IPS DF 19.7 (cell line): ENCODE measurements around the gene MAN1C1.

Experiments used
- DNase-seq: peaks from one replicate; pipeline ENCODE4 v3.0.0-alpha.2; 2013; ENCODE audit warnings: low read depth, low spot score

The MAN1C1 gene

DNA sequence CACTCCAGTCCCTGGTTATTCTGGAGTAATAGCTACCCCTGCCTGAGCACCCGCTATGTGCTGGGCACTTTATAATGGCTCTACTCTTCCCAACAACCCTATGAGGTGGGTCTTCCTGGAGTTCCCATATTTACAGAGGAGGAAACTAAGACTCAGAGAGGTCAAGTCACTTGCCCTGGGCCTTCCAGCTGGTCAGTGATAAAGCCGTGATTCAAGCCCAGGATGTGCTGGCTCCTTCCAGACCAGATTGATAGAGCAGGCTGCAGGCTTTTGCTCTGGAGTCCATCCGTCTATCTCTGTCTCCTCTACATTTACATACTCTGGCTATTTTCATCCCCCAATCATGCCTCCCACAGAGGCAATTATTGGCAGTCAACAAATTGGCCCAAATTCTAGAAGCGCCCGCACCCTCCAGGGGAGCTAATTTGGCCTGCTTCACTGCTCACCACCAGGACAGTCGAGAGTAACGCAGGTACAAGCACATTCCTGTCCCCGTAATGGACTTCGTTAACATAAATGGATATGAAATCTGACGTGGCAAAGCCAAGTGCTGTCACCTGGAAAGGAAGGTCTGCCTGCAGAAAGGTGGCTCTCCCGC lies 143.6 kb downstream of the MAN1C1 start:
- DNase-seq = no peak

- DNase-seq = no peak
Measured at GRCh38 chr1:25760871-25761270, 144.3 kb downstream of the MAN1C1 start.

DNA sequence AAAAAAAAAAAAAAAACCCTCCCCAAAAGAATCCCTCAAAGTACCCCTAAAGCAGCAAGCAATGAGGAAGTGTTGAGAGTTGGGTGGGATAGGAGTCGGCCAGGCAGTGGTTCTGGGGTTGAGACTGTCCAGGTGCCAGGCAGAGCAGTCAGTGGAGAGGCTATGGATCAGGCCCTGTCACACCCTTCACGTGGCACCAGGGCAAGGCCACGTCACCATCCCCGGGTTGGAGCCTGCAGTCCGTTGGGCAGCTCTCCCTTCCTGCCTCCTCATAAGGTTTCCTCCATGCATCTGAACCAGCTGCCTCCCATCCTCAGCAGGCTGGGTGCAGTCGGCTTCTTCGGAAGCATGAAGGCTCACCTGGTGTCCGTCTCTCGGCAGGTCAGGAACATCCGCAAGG lies 146.9 kb downstream of the MAN1C1 start:
- DNase-seq = no peak

DNA sequence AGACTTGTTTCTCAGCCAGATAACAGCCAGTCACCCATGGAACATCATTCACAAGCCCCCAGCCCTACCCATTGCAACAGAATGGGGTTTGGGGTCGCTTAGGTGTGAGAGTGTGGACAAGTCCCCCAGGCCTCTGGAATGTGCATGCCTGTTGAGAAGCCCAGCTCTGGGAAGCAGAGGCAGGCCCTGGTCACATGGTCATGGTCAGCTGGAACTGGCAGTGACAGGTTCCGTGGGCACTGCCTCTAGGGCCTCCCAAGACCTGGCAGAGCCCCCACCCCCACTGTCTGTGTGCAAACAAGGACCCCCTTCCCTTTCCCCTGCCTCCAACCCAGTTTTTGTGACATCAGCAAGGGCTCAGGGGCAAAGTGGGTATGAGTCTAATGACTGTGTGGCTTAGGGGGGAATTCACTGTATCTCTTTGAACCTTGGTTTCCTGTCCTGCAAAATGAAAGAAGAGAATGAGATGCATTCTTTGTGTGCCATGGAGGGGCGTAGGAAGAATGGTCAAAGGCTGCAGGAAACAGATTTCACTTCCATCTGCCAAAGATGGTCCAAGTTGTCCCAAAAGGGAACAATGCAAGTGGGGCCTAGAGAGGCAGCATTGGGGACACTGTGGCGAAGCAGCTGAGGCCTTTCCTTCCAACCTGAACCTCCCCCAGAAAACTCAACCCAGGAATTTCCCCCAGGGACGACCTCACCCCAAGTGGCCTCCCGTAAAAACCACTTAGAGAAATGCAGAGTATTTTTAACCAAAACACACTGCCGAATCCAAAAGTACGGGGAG lies 148.7 kb downstream of the MAN1C1 start:
- no peak for DNase-seq

DNA sequence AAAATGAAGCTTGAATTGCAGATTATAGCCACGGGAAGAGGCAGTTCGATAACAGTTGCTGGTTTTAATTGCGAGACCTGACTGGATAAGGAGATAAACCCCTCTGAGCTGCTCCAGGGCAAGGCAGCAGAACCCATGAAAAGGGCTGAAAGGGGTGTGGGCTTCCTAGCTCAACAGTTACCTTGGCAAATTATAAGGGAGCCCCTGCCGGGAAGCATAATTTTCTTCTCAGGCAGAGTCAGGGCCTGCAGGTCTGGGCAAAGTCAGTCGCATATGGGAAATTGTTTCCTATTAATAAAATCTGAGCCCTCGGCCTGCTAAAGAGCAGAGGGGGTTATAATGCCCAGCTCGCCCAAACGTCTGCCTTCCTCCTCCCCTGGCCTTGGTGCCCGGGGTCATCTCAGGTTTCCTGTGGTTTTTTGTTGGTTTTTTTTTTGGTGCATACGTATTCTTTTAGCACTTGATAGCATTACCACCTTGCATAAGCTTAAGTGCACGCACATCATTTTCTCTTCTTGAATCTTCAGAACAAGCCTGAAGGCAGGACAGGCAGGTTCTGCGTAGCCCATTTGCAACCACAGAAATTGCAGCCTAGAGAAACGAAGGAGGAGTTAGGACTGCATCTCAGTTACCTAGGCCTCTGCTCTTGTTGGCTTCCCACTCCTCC lies 149.5 kb downstream of the MAN1C1 start:
- no peak for DNase-seq

DNA sequence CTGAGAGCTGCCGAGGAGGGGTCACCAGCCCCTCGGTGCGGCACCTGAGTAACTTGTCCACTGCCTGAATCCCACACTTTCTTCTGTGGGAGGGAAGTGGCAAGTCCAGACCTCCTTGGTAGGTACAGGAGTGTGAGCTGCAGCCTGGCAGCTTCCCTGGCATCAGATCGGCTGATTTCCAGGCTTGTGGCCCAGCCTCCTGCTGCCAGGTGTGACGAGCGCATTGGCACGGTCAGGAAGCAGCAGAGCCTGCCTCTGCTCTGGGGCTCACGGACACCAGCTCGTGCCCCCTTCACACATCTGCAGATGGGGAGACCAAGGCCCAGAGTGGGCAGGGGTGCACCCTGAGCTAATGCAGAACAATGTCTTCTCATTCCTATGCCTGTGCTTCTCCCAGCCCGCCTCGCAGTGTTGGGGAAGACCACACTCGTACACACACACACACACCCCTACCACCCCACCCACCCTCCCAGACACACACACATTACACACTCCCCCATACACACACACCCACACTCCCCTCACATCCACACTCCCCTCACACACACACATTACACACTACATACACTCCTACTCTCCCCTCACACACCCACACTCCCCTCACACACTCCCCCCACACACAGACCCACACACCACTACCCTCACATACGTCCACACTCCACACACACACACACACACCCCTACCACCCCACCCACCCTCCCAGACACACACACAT lies 150.3 kb downstream of the MAN1C1 start:
- no peak for DNase-seq

GRCh38 chr1:25767437-25767770 lies 150.8 kb downstream of the MAN1C1 start:
- DNase-seq = no peak

DNA sequence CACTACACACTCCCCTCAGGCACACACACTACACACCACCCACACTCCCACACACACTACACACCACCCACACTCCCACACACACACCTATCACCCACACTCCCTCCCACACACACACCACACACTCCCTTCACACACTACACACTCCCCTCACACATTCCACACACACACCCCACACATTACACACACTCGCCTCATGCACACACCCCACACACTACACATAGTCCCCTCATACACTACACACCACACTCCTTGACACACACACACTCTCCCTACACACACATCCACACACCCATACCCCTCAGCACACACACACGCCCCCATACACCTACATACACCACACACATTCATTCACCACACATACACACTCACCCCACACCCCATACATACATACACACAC lies 152.4 kb downstream of the MAN1C1 start:
- DNase-seq = no peak

GRCh38 chr1:25769625-25770383 lies 153.2 kb downstream of the MAN1C1 start:
- no peak for DNase-seq

GRCh38 chr1:25770541-25771220 lies 154.1 kb downstream of the MAN1C1 start:
- DNase-seq = no peak

- DNase-seq = no peak
Measured at GRCh38 chr1:25771221-25772114, 154.9 kb downstream of the MAN1C1 start.

GRCh38 chr1:25772164-25772563 lies 155.6 kb downstream of the MAN1C1 start:
- no peak for DNase-seq

- DNase-seq = no peak
Measured at GRCh38 chr1:25772692-25773245, 156.2 kb downstream of the MAN1C1 start.

- no peak for DNase-seq
Measured at GRCh38 chr1:25773441-25774125, 157.0 kb downstream of the MAN1C1 start.

- no peak for DNase-seq
Measured at GRCh38 chr1:25774206-25774803, 157.7 kb downstream of the MAN1C1 start.

- no peak for DNase-seq
Measured at GRCh38 chr1:25774921-25775771, 158.6 kb downstream of the MAN1C1 start.

GRCh38 chr1:25779388-25779787 lies 162.8 kb downstream of the MAN1C1 start:
- no peak for DNase-seq

- DNase-seq = no peak
Measured at GRCh38 chr1:25779894-25780293, 163.3 kb downstream of the MAN1C1 start.
